Colonic mucosa (tissue), 4 donors: ENCODE measurements around the gene RHBDD1. TPM values are rescaled to one million over a fixed set of nuclear protein-coding genes. Genes with fewer than 3 reads are reported as not detected.

Experiments used
- DNase-seq: peaks from one replicate; pipeline ENCODE4 v3.0.0-alpha.2; 2020
- H3K27ac ChIP-seq: fragments of 200-600 bp; one replicate; pipeline ENCODE4 v1.8.0; 2021
- H3K27me3 ChIP-seq: fragments of 200-600 bp; one replicate; pipeline ENCODE4 v1.8.0; 2021
- H3K36me3 ChIP-seq: fragments of 200-600 bp; one replicate; pipeline ENCODE4 v1.8.0; 2021
- H3K4me1 ChIP-seq: fragments of 200-600 bp; one replicate; pipeline ENCODE4 v1.8.0; 2021; ENCODE audit warnings: mild to moderate bottlenecking
- H3K4me3 ChIP-seq: fragments of 200-600 bp; one replicate; pipeline ENCODE4 v1.8.0; 2021
- H3K9ac ChIP-seq, 2 donors: one replicate each; pipeline ENCODE4 v1.7.0; 2013; ENCODE audit warnings: control low read depth in 2 of 2, low read depth in 2 of 2, low read length in 2 of 2
- H3K9me3 ChIP-seq: fragments of 200-600 bp; one replicate; pipeline ENCODE4 v1.8.0; 2021
- CTCF ChIP-seq: fragments of 200-600 bp; IDR thresholded peaks from one replicate; pipeline ENCODE4 v1.8.0; 2022; ENCODE audit warnings: antibody characterized with exemption, mild to moderate bottlenecking
- intact Hi-C: fragments of 100-400 bp; cut with DNase I; formaldehyde crosslinking; loops from one replicate; pipeline ENCODE4 v1.14.1; 2022
- total RNA-seq, 2 donors: library from RNA; stranded (reverse); fragmentation: NEBNext Ultra II Directional in 1 of 2; extraction: Animal tissue kit (Norgen Biotek cat#: 25700) in 1 of 2; gene quantifications; one replicate each; pipeline ENCODE4 v1.2.1, GENCODE V29; 2021
- donor health status: healthy.
- donor health status: DM: no; HTN: no; CAD: no.
- donor health status: DM: no; HTN: no; CAD: no.

Gene RHBDD1
- total RNA-seq, 2 donors from 2014 or later: 29.9 to 31.7 TPM

- no peak for DNase-seq
- Histone ChIP-seq H3K9ac (no peak overlapping the region), H3K27me3 (no peaks in the 10 kb centered on the region), H3K4me3 (no peak overlapping the region), H3K4me1 (no peaks in the 10 kb centered on the region), H3K36me3 (no peaks in the 10 kb centered on the region), H3K27ac (no peak overlapping the region), H3K9me3 (no peaks in the 10 kb centered on the region)
- intact Hi-C loops: no loop called here
- no peak for TF ChIP-seq CTCF
Measured at GRCh38 chr2:226888971-226889370, 53.1 kb downstream of the RHBDD1 start.

GRCh38 chr2:226890286-226890685, 54.4 kb downstream of the RHBDD1 start:
- no peak overlapping the region for H3K27ac ChIP-seq
- H3K27me3 ChIP-seq: no peaks in the 10 kb centered on the region
- no peaks in the 10 kb centered on the region for H3K4me1 ChIP-seq
- intact Hi-C loops: no loop called here
- no peak for TF ChIP-seq CTCF
- H3K4me3 ChIP-seq: no peak overlapping the region
- no peaks in the 10 kb centered on the region for H3K9me3 ChIP-seq
- no peak overlapping the region for H3K9ac ChIP-seq
- DNase-seq: no peak
- H3K36me3 ChIP-seq: no peaks in the 10 kb centered on the region

GRCh38 chr2:226891780-226892590, 56.1 kb downstream of the RHBDD1 start:
- no peak for DNase-seq
- intact Hi-C loops: no loop called here
- Histone ChIP-seq H3K9ac (no peak overlapping the region), H3K36me3 (no peaks in the 10 kb centered on the region), H3K4me3 (no peak overlapping the region), H3K4me1 (no peaks in the 10 kb centered on the region), H3K9me3 (no peaks in the 10 kb centered on the region), H3K27me3 (no peaks in the 10 kb centered on the region), H3K27ac (no peak overlapping the region)
- TF ChIP-seq CTCF: no peak

- no peak overlapping the region for H3K4me3 ChIP-seq
- no peaks in the 10 kb centered on the region for H3K4me1 ChIP-seq
- no peak for TF ChIP-seq CTCF
- H3K27me3 ChIP-seq: no peaks in the 10 kb centered on the region
- H3K9ac ChIP-seq: no peak overlapping the region
- no peaks in the 10 kb centered on the region for H3K9me3 ChIP-seq
- H3K27ac ChIP-seq: no peak overlapping the region
- DNase-seq: no peak
- H3K36me3 ChIP-seq: no peaks in the 10 kb centered on the region
- intact Hi-C loops: no loop called here
Measured at GRCh38 chr2:226892729-226893128, 56.9 kb downstream of the RHBDD1 start.

- intact Hi-C loops: no loop called here
- no peak for TF ChIP-seq CTCF
- no peaks in the 10 kb centered on the region for H3K4me1 ChIP-seq
- H3K4me3 ChIP-seq: no peak overlapping the region
- no peaks in the 10 kb centered on the region for H3K27me3 ChIP-seq
- no peaks in the 10 kb centered on the region for H3K9me3 ChIP-seq
- H3K36me3 ChIP-seq: no peaks in the 10 kb centered on the region
- no peak overlapping the region for H3K9ac ChIP-seq
- no peak for DNase-seq
- H3K27ac ChIP-seq: no peak overlapping the region
Measured at GRCh38 chr2:226893216-226893615, 57.4 kb downstream of the RHBDD1 start.
